ENCODE measurements around the gene SLC13A5. TPM values are rescaled to one million over a fixed set of nuclear protein-coding genes. Genes with fewer than 3 reads are reported as not detected.

The SLC13A5 gene
- total RNA-seq, 6 donors from 2014 or later, result 0.09 to 0.27 TPM; not detected in 4

DNA sequence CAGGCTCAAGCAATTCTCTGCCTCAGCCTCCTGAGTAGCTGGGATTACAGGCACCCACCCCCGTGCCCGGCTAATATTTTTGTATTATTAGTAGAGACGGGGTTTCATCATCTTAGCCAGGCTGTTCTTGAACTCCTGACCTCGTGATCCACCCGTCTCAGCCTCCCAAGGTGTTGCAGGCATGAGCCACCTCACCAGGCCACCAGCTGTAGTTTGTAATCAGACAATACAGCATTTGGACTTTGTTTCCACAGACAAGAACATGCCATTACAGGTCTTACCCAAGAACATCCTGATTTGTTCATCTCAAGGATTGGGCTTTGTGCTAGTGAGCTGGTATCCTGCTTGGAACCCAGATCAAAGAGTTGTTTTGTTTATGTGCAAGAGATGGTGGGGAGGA is 31.5 kb downstream of the SLC13A5 start:
- no peaks in the 10 kb centered on the region for H3K4me1 ChIP-seq
- WGBS, 2 donors, result 66 to 83% methylated on average over 5 of the region's 5 CpGs
- no peaks in the 10 kb centered on the region for H3K27me3 ChIP-seq
- ATAC-seq (ENCODE audit: low FRiP score in 2 of 2) (no peak), DNase-seq (no peak)
- TF ChIP-seq, protein P1, sequence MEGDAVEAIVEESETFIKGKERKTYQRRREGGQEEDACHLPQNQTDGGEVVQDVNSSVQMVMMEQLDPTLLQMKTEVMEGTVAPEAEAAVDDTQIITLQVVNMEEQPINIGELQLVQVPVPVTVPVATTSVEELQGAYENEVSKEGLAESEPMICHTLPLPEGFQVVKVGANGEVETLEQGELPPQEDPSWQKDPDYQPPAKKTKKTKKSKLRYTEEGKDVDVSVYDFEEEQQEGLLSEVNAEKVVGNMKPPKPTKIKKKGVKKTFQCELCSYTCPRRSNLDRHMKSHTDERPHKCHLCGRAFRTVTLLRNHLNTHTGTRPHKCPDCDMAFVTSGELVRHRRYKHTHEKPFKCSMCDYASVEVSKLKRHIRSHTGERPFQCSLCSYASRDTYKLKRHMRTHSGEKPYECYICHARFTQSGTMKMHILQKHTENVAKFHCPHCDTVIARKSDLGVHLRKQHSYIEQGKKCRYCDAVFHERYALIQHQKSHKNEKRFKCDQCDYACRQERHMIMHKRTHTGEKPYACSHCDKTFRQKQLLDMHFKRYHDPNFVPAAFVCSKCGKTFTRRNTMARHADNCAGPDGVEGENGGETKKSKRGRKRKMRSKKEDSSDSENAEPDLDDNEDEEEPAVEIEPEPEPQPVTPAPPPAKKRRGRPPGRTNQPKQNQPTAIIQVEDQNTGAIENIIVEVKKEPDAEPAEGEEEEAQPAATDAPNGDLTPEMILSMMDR (IDR thresholded peaks at IDR 0.05), result no peak
- no peak for TF ChIP-seq POLR2A (IDR thresholded peaks at IDR 0.05)
- TF ChIP-seq POLR2AphosphoS5 (IDR thresholded peaks at IDR 0.05), result no peak
- no peak for TF ChIP-seq EP300 (IDR thresholded peaks at IDR 0.05)
- H3K27ac ChIP-seq, result no peak overlapping the region
- H3K36me3 ChIP-seq, result no peaks in the 10 kb centered on the region
- H3K9me3 ChIP-seq, result no peaks in the 10 kb centered on the region
- no peak overlapping the region for H3K4me3 ChIP-seq

DNA sequence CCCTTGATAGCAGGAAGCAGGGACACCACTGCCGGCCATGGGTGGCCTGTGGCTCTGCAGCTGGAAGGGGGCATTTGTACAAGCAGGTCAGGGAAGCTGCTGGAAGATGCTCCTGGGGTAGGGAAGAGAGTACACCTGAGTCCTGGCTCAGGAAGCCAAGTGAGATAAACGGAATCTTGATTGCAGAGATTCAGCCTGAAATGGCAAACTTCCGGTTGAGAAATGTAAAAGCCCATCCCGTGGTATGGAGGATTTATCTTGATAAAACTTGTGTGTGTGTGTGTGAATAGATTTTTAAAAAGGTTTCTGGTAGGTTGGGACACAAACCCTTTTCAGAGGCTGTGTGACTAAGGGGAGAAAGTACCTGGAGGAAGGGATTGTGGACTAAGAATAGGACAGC is 32.0 kb downstream of the SLC13A5 start:
- Histone ChIP-seq H3K27ac (no peak overlapping the region), H3K4me1 (no peaks in the 10 kb centered on the region), H3K9me3 (no peaks in the 10 kb centered on the region), H3K36me3 (no peaks in the 10 kb centered on the region), H3K4me3 (no peak overlapping the region), H3K27me3 (no peaks in the 10 kb centered on the region)
- WGBS, 2 donors, result 59 to 65% methylated on average over 4 of the region's 4 CpGs
- ATAC-seq (ENCODE audit: low FRiP score in 2 of 2) (no peak), DNase-seq (no peak)
- TF ChIP-seq POLR2AphosphoS5 (IDR thresholded peaks at IDR 0.05) (no peak), EP300 (IDR thresholded peaks at IDR 0.05) (no peak), POLR2A (IDR thresholded peaks at IDR 0.05) (no peak)
- TF ChIP-seq, protein P1 (IDR thresholded peaks at IDR 0.05), result no peak

DNA sequence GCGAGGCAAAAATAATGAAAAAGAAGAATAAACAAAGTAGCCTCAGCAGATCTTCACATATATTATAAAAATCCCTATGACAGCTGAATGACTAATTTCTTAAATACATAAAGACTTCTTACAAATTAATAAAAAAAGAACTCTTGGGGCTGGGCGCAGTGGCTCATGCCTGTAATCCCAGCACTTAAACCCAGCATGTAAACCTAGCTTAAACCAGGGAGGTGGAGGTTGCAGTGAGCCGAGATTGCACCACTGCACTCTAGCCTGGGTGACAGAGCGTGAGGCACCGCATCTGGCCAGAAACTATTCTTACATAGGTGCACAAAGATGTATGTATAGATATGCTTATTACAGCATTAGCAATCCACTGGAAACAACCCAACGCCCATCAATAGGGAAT is 33.9 kb downstream of the SLC13A5 start:
- ATAC-seq (ENCODE audit: low FRiP score in 2 of 2) (no peak), DNase-seq (no peak)
- Histone ChIP-seq H3K4me1 (no peaks in the 10 kb centered on the region), H3K9me3 (no peaks in the 10 kb centered on the region), H3K36me3 (no peaks in the 10 kb centered on the region), H3K27ac (no peak overlapping the region), H3K4me3 (no peak overlapping the region), H3K27me3 (no peaks in the 10 kb centered on the region)
- TF ChIP-seq, protein P1 (IDR thresholded peaks at IDR 0.05), result no peak
- TF ChIP-seq EP300 (IDR thresholded peaks at IDR 0.05), result no peak
- WGBS, 2 donors, result 74 to 79% methylated on average over 6 of the region's 6 CpGs

DNA sequence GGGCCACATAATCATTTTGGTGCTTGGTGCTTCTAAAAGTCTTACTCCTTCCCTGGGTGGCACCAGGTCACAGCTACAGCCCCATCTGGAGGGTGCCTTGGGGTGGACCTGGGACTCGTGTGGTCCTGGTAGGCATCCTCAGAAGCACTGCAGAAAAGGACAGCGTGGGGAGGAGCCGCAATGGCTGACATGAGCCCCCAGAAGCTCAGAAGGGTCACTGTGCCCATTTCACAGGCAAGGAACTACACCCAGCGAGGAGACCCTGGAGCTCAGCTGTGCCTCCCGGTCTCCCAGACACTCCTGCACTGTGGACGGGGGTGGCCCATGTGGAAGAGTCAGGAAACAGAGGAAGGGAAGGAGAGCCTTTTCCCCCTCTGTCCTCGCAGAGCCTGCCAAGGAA is 35.2 kb downstream of the SLC13A5 start:
- Histone ChIP-seq H3K27ac (no peak overlapping the region), H3K9me3 (no peaks in the 10 kb centered on the region), H3K36me3 (no peaks in the 10 kb centered on the region), H3K4me1 (no peaks in the 10 kb centered on the region), H3K4me3 (no peak overlapping the region), H3K27me3 (no peaks in the 10 kb centered on the region)
- ATAC-seq (ENCODE audit: low FRiP score in 2 of 2) (no peak), DNase-seq (no peak)
- TF ChIP-seq EP300 (IDR thresholded peaks at IDR 0.05) (no peak), POLR2AphosphoS5 (IDR thresholded peaks at IDR 0.05) (no peak)
- WGBS, 2 donors, result 80 to 91% methylated on average over 4 to 7 of the region's 7 CpGs

DNA sequence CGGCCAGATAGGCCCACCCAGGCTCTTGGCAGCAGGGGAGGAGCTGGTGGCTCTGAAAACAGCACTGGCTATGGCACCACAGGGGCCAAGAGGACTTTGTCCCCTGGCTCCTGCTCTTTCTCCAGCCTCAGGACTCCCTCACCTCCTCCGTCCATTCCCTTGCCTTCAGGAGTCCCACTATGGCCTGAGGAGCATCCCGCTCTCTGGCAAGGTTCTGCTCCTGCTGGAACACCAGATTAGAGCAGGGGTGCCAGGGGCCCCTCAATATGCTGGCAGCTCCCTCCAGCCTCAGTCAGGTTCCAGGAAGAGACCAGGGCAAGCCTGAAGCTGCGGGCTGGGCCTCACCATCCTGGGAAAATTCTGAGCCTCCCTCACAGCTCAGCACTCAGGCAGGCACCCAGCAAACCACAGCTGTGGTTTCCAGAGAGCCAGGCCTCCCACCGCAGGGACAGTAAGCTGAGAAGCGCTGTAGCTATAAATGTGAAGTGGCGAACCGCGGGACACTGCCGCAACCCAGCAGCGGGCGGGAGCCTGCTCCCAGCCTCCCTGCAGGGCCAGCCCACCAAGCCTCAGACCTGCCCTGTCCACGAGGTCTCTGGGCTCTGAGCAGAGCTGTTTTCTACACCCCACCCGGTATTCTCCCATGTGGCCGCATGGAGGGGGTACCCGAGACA is 35.9 kb downstream of the SLC13A5 start:
- H3K27me3 ChIP-seq, result no peaks in the 10 kb centered on the region
- TF ChIP-seq, protein P1 (IDR thresholded peaks at IDR 0.05), result no peak
- no peak for TF ChIP-seq POLR2A (IDR thresholded peaks at IDR 0.05)
- TF ChIP-seq POLR2AphosphoS5 (IDR thresholded peaks at IDR 0.05), result no peak
- TF ChIP-seq EP300 (IDR thresholded peaks at IDR 0.05), result no peak
- peak in 1 of 2 donors; percentile 51 for DNase-seq

More for the DNA sequence above, 35.9 kb downstream of the SLC13A5 start:
- 61 to 67% methylated on average over 9 to 10 of the region's 16 CpGs for WGBS, 2 donors
- Histone ChIP-seq H3K27ac (no peak overlapping the region), H3K4me3 (no peak overlapping the region), H3K4me1 (no peaks in the 10 kb centered on the region), H3K9me3 (no peaks in the 10 kb centered on the region), H3K36me3 (no peaks in the 10 kb centered on the region)
- ATAC-seq (ENCODE audit: low FRiP score in 2 of 2), result peak in 1 of 2 donors; percentile 21
